ENCODE data around the gene RHAG.

RHAG gene

GRCh38 chr6:49565261-49565660 is 71.4 kb downstream of the RHAG start:
- DNase-seq = no peak

DNA sequence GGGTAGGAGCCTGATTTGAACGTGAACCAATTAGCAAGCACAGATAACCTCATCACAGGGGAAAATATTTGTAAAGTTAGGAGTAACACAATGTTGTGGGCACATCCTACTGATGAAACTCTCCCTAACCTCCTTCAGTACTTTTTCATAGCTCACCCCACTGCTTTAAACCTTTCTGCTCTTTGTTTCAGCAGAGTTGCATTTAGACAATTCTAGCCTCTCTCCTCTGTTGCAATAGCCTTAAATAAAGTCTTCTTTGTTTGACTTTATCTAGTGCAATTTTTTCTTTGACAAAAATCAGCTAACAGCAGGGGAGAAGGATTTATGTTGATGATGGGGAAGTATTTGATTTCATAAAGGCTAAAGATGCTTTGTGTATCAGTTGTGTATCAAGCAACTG is 72.1 kb downstream of the RHAG start:
- DNase-seq = no peak

DNA sequence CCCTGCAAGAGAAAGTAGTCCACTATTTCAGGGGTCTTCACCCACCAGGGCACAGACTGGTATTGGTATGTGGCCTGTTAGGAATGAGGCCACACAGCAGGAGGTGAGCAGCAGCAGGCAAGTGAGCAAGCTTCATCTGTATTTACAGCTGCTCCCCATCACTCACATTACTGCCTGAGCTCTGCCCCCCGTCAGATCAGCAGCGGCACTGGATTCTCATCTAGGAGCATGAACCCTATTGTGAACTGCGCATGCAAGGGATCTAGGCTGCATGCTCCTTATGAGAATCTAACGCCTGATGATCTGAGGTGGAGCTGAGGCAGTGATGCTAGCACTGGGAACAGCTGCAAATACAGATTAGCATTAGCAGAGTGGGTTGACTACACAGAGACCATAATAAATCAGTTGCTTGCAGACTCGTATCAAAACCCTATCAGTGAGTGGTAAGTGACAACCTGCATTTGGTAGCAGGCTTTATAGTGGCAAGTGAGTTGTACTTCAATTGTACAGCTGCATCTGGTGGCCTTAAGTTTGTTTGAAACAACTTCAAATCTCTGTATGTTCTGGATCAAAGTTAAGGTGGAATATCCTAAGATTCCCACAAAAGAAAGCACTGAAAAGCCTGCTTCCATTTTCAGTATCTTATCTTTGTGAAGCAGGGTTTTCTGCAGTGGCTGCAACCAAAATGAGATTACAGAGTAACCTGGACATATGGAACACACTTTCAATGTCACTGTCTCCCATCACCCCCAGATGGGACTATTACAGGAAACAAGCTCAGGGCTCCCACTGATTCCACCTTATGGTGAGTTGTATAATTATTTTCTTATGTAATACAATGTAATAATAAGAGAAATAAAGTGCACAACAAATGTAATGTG is 73.4 kb downstream of the RHAG start:
- no peak for DNase-seq

DNA sequence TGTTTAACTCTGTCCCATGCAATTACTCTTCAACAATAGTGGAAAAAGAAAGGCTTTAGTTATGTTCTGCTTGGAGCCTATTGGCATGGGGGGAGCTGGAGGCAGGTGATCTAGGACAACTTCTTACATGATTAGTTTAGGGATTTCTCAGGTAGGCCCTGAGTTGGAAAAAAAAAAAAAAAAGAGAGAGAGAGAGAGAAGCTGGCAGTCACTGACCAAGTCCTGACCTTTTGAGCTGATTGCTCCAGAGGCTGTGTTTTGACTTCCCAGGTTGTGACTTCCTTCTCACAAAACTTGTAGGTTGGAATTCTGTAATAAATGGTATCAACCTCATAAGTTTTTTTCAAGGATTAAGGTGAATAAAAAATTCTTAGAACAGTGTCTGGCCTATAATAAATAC is 78.4 kb downstream of the RHAG start:
- no peak for DNase-seq

DNA sequence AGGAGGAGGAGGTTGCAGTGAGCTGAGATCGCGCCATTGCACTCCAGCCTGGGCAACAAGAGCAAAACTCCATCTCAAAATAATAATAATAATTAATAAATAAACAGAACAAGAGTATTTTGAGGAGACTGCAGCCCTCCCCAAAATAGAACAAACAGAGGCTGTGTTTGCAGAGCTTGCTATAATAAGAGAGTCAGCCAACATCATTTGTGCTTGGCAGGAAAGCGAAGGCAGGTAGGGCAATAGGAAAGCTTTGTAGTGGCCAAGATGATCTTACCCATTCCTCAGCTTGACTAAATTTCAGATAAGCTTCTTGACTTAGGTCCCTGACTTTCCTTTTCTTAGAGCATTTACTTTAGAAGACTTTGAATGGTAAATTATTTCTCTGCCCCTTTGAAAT is 79.5 kb downstream of the RHAG start:
- DNase-seq = no peak

- no peak for DNase-seq
These were observed 80.2 kb downstream of the RHAG start for GRCh38 chr6:49556429-49556837.

DNA sequence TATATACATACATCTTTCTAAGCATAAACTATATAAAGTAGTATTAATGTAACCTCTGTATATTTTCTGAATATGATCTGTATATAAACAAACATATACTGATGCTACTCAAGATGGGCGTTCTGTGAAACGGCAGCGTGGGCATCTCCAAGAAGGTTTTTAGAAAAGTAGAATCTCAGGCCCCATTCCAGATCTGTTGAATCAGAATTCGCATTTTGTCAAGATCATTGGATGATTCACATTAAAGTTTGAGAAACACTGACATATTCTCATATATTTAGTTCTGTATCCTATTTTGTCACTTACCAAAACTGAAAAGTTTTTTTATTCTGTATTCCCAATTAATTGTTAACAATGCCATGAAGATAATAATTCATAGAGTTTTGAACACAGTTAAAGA is 80.7 kb downstream of the RHAG start:
- no peak for DNase-seq

Data from amygdala (tissue), 56 donors.